Measurements from ENCODE around the gene SEMA6A.

Gene SEMA6A

DNA sequence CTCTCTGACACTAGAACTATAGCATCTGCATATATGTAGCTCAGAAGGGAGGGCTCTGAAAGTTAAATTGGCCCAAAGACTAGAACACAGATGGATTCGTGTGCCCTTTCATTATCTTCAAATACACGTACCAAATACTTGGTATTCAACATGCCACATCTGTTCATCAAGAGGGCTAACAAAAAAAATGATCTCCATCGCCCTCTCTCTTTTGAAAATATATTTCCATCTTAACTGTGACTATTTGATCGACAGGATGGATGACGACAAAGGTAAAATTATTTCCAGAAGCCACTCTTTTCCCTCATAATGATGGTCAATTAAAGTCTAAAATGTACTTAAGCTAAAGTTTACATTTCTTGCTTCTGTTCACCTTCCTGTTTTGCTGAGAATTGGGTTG, 77.0 kb downstream of the SEMA6A start:
- FAIRE-seq (peak; percentile 17), DNase-seq (ENCODE audit: insufficient read length) (no peak)
- TF ChIP-seq POLR2A (IDR thresholded peaks at IDR 0.05; ENCODE audit: low read depth, low read length) = no peak
- no peak for TF ChIP-seq POLR2AphosphoS5 (IDR thresholded peaks at IDR 0.05; ENCODE audit: low read depth, low read length)
- no peak for TF ChIP-seq TAF1 (IDR thresholded peaks at IDR 0.05; ENCODE audit: borderline replicate concordance, low read depth, low read length)

DNA sequence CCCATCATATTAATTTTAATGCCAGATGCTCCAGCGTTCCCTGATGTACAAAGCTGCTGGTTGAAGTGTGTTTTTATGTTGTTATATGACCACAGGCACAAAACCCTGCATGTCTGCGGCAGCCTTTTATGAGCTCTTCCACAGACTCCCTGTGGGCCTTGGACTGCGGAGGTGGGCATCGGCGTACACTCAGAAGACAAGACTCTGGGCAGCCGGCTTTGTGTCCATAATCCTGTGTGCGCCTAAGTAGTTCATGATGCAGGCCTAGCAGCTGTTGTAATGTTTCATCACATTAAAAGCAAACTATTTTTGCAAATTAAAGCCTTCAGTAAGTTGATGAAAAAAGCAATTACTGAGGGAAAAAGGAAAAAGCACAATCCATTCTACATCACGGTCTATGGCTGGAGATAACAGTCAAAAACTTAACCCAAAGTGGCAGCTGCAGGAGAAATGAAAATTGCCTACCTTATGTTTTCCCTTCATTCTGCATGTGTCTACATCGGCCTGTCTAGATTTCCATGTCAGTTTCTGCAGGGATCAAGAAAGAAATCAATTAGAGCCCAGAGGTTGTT, 78.8 kb downstream of the SEMA6A start:
- TF ChIP-seq POLR2AphosphoS5 (IDR thresholded peaks at IDR 0.05; ENCODE audit: low read depth, low read length) = no peak
- TF ChIP-seq POLR2A (IDR thresholded peaks at IDR 0.05; ENCODE audit: low read depth, low read length) = no peak
- peak; percentile 40 for FAIRE-seq
- DNase-seq (ENCODE audit: insufficient read length) = no peak

DNA sequence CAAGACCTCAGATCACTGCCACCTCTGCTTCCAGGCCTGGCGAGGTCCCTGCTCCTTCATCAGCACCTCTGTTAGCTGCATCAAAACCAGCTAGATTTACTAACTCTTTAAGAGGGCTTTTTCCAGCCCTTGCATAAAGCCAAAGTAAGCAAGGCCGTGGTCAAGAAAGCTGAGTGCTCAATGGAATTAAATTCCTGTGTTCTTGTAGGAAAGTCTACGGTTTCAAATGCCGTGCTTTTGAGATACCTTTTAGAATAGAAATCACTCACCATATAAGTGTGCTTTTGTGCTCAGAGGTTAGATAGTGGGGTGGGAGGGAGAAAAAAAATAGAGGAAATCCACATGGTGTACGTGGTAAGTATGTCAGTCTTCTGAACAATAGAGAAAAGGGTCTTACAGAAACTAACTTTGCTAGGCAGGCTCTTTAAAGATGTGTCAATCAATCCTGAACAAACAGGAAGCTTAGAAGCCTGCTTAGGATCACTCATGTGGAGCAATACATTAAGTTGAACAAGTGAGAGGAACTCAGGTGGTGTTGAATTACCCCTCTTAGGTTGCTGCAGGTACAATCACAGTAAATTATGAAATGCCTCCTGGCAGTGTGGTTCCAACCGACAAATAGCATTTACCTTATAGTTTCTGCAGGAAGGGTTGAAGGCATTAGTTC, 79.7 kb downstream of the SEMA6A start:
- no peak for FAIRE-seq
- DNase-seq (ENCODE audit: insufficient read length) = no peak
- TF ChIP-seq POLR2AphosphoS5 (IDR thresholded peaks at IDR 0.05; ENCODE audit: low read depth, low read length) (no peak), TAF1 (IDR thresholded peaks at IDR 0.05; ENCODE audit: borderline replicate concordance, low read depth, low read length) (no peak), POLR2A (IDR thresholded peaks at IDR 0.05; ENCODE audit: low read depth, low read length) (no peak)

DNA sequence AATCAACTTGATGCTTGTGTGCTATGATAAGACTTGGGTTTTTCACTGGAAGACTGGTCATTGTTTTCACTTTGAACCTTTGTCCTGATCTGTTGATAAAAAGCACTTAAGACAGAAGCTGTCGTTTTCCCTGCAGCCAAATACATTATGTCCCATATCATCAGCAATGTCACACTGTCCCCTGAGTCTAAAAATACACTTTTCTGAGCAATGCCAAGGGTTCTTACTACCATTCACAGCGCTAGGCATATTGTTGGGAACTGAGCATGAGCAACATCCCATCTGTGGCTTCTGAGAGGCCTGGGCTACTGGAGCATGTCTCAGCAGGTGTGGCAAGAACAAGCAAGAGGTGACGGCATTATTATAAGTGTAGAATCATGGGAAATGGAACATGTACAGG, 81.8 kb downstream of the SEMA6A start:
- DNase-seq (ENCODE audit: insufficient read length) (no peak), FAIRE-seq (no peak)
- TF ChIP-seq POLR2AphosphoS5 (IDR thresholded peaks at IDR 0.05; ENCODE audit: low read depth, low read length) (no peak), TAF1 (IDR thresholded peaks at IDR 0.05; ENCODE audit: borderline replicate concordance, low read depth, low read length) (no peak), POLR2A (IDR thresholded peaks at IDR 0.05; ENCODE audit: low read depth, low read length) (no peak)

DNA sequence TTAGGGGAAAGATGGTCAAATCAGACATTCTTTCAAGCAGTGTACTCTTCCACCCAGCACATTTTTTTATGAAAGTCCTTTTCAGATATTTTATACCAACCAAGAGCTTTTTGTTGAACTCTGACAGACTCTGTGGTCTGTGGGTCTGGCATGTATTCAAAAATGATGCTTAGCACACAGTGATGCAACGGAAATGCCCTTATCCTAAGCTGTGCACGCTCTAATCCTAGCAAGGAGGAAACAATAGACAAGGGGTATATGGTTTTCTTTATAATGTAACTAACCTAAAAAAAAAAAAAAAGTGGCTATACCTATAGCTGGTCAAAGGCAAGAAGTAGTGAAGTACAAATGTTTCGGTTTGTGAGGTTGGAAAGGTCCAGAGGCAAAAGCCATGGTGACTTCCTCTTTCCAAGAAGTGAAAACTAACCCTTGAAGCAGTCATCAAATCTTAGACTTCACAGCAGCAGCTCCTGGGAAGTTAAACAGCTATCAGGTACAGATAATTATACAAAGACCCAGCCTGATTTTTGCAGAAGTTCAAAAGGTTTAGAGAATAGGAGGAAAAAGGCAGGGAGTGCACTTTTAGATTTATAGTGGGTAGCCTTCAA, 82.5 kb downstream of the SEMA6A start:
- TF ChIP-seq TAF1 (IDR thresholded peaks at IDR 0.05; ENCODE audit: borderline replicate concordance, low read depth, low read length) = no peak
- no peak for TF ChIP-seq POLR2A (IDR thresholded peaks at IDR 0.05; ENCODE audit: low read depth, low read length)
- no peak for TF ChIP-seq POLR2AphosphoS5 (IDR thresholded peaks at IDR 0.05; ENCODE audit: low read depth, low read length)
- DNase-seq (ENCODE audit: insufficient read length) (no peak), FAIRE-seq (no peak)

DNA sequence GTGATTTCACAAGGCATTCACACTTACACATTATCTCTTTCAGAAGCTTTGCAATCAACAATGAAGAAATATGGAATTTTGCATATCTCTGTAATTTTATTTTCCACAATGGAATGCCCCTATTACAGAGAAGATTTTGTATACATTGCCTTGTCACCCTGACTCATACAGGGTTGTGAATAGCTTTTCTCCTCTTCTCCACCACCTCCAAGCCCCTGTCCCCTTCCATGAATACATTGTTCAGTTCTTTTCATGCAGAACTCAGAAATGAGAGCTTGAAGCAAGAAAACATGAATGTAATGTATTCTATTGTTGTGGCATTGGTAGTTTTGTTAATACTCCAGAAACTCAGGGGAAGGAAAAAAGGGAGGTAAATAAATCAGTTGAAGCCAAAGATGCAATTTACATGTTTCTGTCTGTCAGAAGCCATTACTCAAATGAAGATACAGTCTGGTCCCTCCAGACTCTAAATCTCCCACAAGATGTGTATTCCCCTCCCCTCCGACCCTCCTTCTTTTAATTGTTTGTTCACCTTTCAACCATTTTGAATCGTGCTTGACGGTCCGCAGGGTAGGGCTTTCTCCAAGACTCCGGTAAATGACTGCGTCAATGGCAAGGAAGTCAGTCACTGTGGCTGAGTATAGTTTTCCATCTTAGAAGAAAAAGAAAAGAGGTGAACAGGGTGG, 86.1 kb downstream of the SEMA6A start:
- DNase-seq (ENCODE audit: insufficient read length) (no peak), FAIRE-seq (no peak)
- TF ChIP-seq POLR2AphosphoS5 (IDR thresholded peaks at IDR 0.05; ENCODE audit: low read depth, low read length) = no peak
- no peak for TF ChIP-seq TAF1 (IDR thresholded peaks at IDR 0.05; ENCODE audit: borderline replicate concordance, low read depth, low read length)
- no peak for TF ChIP-seq POLR2A (IDR thresholded peaks at IDR 0.05; ENCODE audit: low read depth, low read length)

DNA sequence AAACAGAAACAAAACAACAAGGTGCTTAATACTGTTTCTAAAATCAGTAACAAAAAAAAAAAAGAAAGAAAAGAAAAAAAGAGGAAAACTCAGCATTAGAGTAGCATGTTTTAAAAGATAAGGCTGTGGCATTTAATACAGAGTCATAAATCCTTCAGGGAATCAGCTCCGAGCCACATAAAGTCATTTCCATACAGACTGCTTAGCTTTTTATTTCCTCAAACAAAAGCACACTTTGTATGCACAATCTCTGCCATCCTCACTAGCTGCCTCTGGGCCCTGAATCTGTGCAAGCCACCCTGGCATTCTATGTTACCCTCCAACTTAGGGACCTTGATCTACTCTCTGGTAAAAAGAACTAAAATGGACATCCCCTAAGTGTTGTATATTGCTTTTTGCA, 87.6 kb downstream of the SEMA6A start:
- TF ChIP-seq POLR2AphosphoS5 (IDR thresholded peaks at IDR 0.05; ENCODE audit: low read depth, low read length) (no peak), TAF1 (IDR thresholded peaks at IDR 0.05; ENCODE audit: borderline replicate concordance, low read depth, low read length) (no peak), POLR2A (IDR thresholded peaks at IDR 0.05; ENCODE audit: low read depth, low read length) (no peak)
- DNase-seq (ENCODE audit: insufficient read length) (no peak), FAIRE-seq (no peak)

DNA sequence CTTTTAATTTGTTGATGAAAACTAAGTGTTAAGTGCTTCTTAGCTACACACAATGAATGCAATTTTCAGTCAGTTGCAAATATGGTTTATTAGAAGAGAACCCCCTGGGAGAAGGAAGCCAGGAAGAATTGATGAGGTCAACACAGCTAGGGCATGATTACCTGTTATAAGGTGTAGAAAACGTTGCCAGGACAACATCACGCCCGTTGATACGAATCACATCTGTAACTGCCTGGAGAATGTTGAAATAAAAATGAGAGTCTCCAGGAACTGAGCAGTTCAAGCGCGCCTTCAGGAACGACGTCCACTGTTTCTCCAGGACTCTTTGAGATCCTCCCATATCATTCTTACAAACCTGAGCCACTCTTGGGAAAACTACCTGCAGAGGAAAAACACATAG, 88.0 kb downstream of the SEMA6A start:
- no peak for FAIRE-seq
- TF ChIP-seq POLR2AphosphoS5 (IDR thresholded peaks at IDR 0.05; ENCODE audit: low read depth, low read length) = no peak
- TF ChIP-seq TAF1 (IDR thresholded peaks at IDR 0.05; ENCODE audit: borderline replicate concordance, low read depth, low read length) = no peak
- TF ChIP-seq POLR2A (IDR thresholded peaks at IDR 0.05; ENCODE audit: low read depth, low read length) = no peak

DNA sequence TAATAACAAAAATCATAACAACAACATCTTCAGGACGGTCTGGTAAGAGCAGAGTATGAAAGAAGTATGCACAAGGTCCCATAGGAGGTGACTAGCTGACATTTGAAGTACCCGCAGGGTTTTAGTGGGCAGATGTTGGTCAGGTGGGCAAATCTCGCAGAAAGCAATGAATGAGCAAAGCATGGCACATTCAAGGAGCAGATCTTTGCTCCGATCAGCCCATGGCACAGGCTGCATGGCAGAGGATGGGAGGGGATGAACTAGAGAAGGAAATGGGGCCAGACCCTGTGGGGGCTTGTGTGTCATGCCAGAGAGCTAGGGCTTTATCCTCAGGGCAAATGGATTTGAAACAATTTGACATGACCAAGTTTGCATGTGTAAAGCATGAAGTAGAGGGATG, 90.0 kb downstream of the SEMA6A start:
- DNase-seq (ENCODE audit: insufficient read length) = no peak
- no peak for FAIRE-seq
- no peak for TF ChIP-seq POLR2A (IDR thresholded peaks at IDR 0.05; ENCODE audit: low read depth, low read length)
- TF ChIP-seq POLR2AphosphoS5 (IDR thresholded peaks at IDR 0.05; ENCODE audit: low read depth, low read length) = no peak
- TF ChIP-seq TAF1 (IDR thresholded peaks at IDR 0.05; ENCODE audit: borderline replicate concordance, low read depth, low read length) = no peak

More for the DNA sequence above, 88.0 kb downstream of the SEMA6A start:
- no peak for DNase-seq (ENCODE audit: insufficient read length)

DNA sequence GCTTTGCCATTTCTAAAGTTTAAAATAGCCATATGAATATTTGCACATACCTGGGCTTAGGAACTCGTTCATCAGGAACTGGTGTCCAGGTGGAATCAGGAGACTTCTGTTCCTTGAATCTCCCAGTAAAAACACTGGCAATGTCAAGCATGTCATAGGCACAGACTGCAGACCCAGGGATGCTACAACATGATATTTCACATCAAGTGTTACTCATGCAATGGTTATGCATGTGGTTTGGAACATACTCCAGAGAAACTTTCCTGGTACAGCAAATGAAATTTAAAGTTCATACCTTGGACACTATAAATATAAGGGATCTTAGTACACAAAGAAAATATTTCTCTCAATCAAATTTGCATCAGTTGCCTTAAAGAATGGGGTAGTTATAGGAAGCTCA, 92.2 kb downstream of the SEMA6A start:
- FAIRE-seq (no peak), DNase-seq (ENCODE audit: insufficient read length) (no peak)
- no peak for TF ChIP-seq TAF1 (IDR thresholded peaks at IDR 0.05; ENCODE audit: borderline replicate concordance, low read depth, low read length)
- no peak for TF ChIP-seq POLR2AphosphoS5 (IDR thresholded peaks at IDR 0.05; ENCODE audit: low read depth, low read length)
- TF ChIP-seq POLR2A (IDR thresholded peaks at IDR 0.05; ENCODE audit: low read depth, low read length) = no peak

DNA sequence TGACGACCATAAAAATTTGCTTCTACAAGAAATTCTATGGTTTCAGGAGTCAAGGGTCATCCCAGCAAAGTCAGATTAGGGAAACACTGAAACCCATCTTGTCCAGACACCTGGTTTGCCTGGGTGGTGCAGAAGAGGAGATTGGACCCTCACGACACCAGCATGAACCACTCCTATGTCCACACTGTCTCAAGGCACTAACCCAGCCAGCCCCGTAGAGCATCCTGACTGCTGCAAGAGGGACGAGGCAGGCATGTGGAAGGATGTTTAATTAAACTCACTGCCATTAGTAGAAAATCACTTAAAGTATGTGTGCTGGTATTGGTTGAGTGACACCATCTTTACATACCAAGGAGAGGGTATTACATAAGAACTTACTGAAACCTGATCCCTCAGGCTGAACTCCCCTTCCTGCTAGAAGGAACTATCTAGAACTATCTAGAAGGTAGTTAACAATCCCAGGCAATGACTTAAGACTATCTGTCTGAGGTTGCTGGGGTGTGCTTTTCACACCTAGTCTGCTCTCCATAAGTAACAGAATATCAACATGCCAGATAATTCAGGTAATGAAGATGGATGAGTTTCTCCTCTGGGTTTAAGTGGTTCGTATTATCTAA, 93.6 kb downstream of the SEMA6A start:
- TF ChIP-seq POLR2AphosphoS5 (IDR thresholded peaks at IDR 0.05; ENCODE audit: low read depth, low read length) (no peak), POLR2A (IDR thresholded peaks at IDR 0.05; ENCODE audit: low read depth, low read length) (no peak), TAF1 (IDR thresholded peaks at IDR 0.05; ENCODE audit: borderline replicate concordance, low read depth, low read length) (no peak)
- FAIRE-seq (no peak), DNase-seq (ENCODE audit: insufficient read length) (no peak)
